Heart right ventricle (tissue), 16 donors: Measurements from ENCODE around the gene STK24. TPM values are rescaled to one million over a fixed set of nuclear protein-coding genes. Genes with fewer than 3 reads are reported as not detected.

ENCODE experiments used
- ATAC-seq, 8 donors: fragments of 200-7000 bp; cut with Tn5 transposase; one replicate each; pipeline ENCODE4 v1.9.1; 2020; ENCODE audit warnings: mild to moderate bottlenecking in 8 of 8, moderate library complexity in 8 of 8, moderate number of reproducible peaks in 1 of 8
- DNase-seq, 2 donors: peaks; one replicate each; pipeline ENCODE4 v3.0.0-alpha.2; 2020
- H3K27ac ChIP-seq, 10 donors: fragments of 200-600 bp; sonication (generic) in 2 of 10; one replicate each; pipeline versions ENCODE4 v1.5.0 to v1.8.0; 2020 to 2022; ENCODE audit warnings: mild to moderate bottlenecking in 3 of 10
- H3K27me3 ChIP-seq, 7 donors: fragments of 200-600 bp; one replicate each; pipeline ENCODE4 v1.8.0; 2021 to 2022; ENCODE audit warnings: mild to moderate bottlenecking in 2 of 7
- H3K36me3 ChIP-seq, 9 donors: fragments of 200-600 bp; sonication (generic) in 1 of 9; one replicate each; pipeline versions ENCODE4 v1.5.0 to v1.8.0; 2020 to 2022; ENCODE audit warnings: mild to moderate bottlenecking in 2 of 9
- H3K4me1 ChIP-seq, 9 donors: fragments of 200-600 bp; sonication (generic) in 1 of 9; one replicate each; pipeline versions ENCODE4 v1.5.0 to v1.8.0; 2020 to 2022; ENCODE audit warnings: mild to moderate bottlenecking in 4 of 9
- H3K4me3 ChIP-seq, 10 donors: fragments of 200-600 bp; sonication (generic) in 2 of 10; one replicate each; pipeline versions ENCODE4 v1.5.0 to v1.8.0; 2020 to 2022; ENCODE audit warnings: mild to moderate bottlenecking in 7 of 10, moderate library complexity in 2 of 10
- H3K9me3 ChIP-seq, 11 donors: fragments of 200-600 bp in 10 of 11; sonication (generic) in 2 of 11; one replicate each; pipeline versions ENCODE4 v1.5.0 to v1.8.0; 2013 to 2022; ENCODE audit warnings: mild to moderate bottlenecking in 2 of 11, control low read depth in 1 of 11, moderate library complexity in 1 of 11
- WGBS, 2 donors: extraction: QIAGEN DNeasy Blood & Tissue Kit; methylation state at CpG; one replicate each; pipeline ENCODE4 v1.1.7; 2013; ENCODE audit warnings: inconsistent platforms in 1 of 2; 5-methylcytosine and 5-hydroxymethylcytosine counted together
- intact Hi-C, 10 donors: fragments of 100-400 bp; cut with DNase I; formaldehyde crosslinking; loops; one replicate each; pipeline versions ENCODE4 v1.11.1 to v1.14.2; 2022
- polyA plus RNA-seq, 2 donors: library from polyadenylated mRNA; stranded (reverse); fragments of 200-250 nt; gene quantifications; one replicate each; pipeline ENCODE4 v1.2.3, GENCODE V29; 2013
- total RNA-seq, 10 donors: library from RNA; stranded (reverse); fragmentation: NEBNext Ultra II Directional in 3 of 10; extraction: Animal tissue kit (Norgen Biotek cat#: 25700) in 3 of 10; gene quantifications; one replicate each; pipeline versions ENCODE4 v1.2.1 to v1.2.4, GENCODE V29; 2021 to 2023
- TF ChIP-seq, protein P1 (sequence below), 9 donors: fragments of 200-600 bp; sonication (generic) in 2 of 9; IDR thresholded peaks; one replicate each; pipeline versions ENCODE4 v1.5.0 to v1.8.0; 2021 to 2022; ENCODE audit warnings: antibody characterized with exemption in 9 of 9, mild to moderate bottlenecking in 5 of 9, moderate library complexity in 1 of 9
- donor health status: Arrhythmogenic right ventricular cardiomyopathy.
- donor health status: ischemic (EF 13 %, LVEDD 7.1; RV severe dilation, severe dysfunction).
- donor health status: healthy with polysubstance abuse.
- donor health status: DM: no; HTN: yes; CAD: no.
- donor health status: DM: no; HTN: no; CAD: no.
- donor health status: ischemic (EF 25% LVEDD 6.9; RV normal size, moderate dysfunction).
- donor health status: ischemic (EF 25% LVEDD 5.7; RV mildly dilated, moderate dysfunction).
- donor health status: healthy.
- donor health status: DM: yes; HTN: yes; CAD: no.
- donor health status: Ischemic cardiomyopathy.
- donor health status: ischemic (EF 35%, LVEDD 5.7; RV mildly dilated, moderate dysfunction).
- donor health status: nonischemic (EF 11% LVEDD 7.7; RV severe dilation, severe dysfunction).
- donor health status: DM: yes; HTN: yes; CAD: no.
- donor health status: PGD.
- donor health status: ischemic (EF 29% LVEDD 5.4; RV normal size, mild dysfunction).
- donor health status: nonischemic (EF 23%, LVEDD 6.1; RV moderate dilation, normal function).

Gene STK24
- total and polyA plus RNA-seq, 12 donors, result 20.8 to 72.9 (median 61.5) TPM

DNA sequence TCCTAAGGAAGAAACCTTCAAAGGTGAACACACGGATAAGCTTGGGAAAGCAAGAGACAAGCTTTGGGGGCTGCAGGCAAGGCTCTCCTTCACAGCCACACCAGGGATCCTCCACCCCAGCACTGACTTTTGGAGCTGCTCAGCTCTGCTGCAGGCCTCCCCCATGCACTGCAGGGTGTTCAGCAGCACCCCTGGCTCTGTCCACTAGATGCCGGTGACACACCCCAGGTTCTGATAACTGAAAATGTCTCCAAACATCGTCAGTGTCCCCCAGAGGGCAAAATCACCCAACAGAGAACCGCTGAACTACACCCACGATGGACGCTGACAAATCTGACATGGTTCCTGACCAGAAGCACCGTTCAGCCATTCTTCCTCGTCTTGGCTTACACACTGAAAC lies 90.5 kb downstream of the STK24 start:
- ATAC-seq (no peak), DNase-seq (no peak)
- TF ChIP-seq, protein P1, sequence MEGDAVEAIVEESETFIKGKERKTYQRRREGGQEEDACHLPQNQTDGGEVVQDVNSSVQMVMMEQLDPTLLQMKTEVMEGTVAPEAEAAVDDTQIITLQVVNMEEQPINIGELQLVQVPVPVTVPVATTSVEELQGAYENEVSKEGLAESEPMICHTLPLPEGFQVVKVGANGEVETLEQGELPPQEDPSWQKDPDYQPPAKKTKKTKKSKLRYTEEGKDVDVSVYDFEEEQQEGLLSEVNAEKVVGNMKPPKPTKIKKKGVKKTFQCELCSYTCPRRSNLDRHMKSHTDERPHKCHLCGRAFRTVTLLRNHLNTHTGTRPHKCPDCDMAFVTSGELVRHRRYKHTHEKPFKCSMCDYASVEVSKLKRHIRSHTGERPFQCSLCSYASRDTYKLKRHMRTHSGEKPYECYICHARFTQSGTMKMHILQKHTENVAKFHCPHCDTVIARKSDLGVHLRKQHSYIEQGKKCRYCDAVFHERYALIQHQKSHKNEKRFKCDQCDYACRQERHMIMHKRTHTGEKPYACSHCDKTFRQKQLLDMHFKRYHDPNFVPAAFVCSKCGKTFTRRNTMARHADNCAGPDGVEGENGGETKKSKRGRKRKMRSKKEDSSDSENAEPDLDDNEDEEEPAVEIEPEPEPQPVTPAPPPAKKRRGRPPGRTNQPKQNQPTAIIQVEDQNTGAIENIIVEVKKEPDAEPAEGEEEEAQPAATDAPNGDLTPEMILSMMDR (IDR thresholded peaks at IDR 0.05), result no peak
- peak overlapping the region in 1 of 10 donors; percentile 35 for H3K27ac ChIP-seq
- intact Hi-C loops, result loop anchor here in 2 of 10 donors (10.0 kb wide), 1 partner anchor 88 kb away; the partner anchor contains the start of gene STK24 (in 2 of the 2)
- no peaks in the 10 kb centered on the region for H3K27me3 ChIP-seq
- no peak overlapping the region for H3K4me3 ChIP-seq
- no peaks in the 10 kb centered on the region for H3K9me3 ChIP-seq
- 77 to 83% methylated on average over 8 of the region's 8 CpGs for WGBS, 2 donors
- peaks cover 22 to 97% (median 91%) of the 10 kb centered on the region in 9 donors for H3K4me1 ChIP-seq
- H3K36me3 ChIP-seq, result peaks cover 0 to under 1% (median 0%) of the 10 kb centered on the region in 9 donors

GRCh38 chr13:98485561-98485960 lies 91.3 kb downstream of the STK24 start:
- peak overlapping the region in 6 of 10 donors; percentile 50 to 83 (median 72) for H3K27ac ChIP-seq
- intact Hi-C loops, result loop anchor here in 2 of 10 donors (10.0 kb wide), 1 partner anchor 89 kb away; the partner anchor contains the start of gene STK24 (in 2 of the 2)
- WGBS, 2 donors, result 94 to 96% methylated on average over 11 of the region's 11 CpGs

GRCh38 chr13:98484289-98485219 lies 92.4 kb downstream of the STK24 start:
- 36 to 42% methylated on average over 21 of the region's 21 CpGs for WGBS, 2 donors
- intact Hi-C loops, result loop anchor here in 3 of 10 donors (5.0 to 10.0 kb wide), 2 partner anchors 90 to 93 kb away; partner anchors contain the start of gene STK24 (in 3 of the 3)
- peak; percentile 37 to 72 for DNase-seq
- Histone ChIP-seq H3K4me3 (peak overlapping the region in 1 of 10 donors; percentile 13), H3K9me3 (no peaks in the 10 kb centered on the region), H3K36me3 (peaks cover 0 to 5% (median 0%) of the 10 kb centered on the region in 9 donors), H3K27ac (peak overlapping the region; percentile 4 to 83 (median 66)), H3K4me1 (peaks cover 28 to 99% (median 92%) of the 10 kb centered on the region in 9 donors), H3K27me3 (no peaks in the 10 kb centered on the region)
- peak; percentile 46 to 78 (median 65) for ATAC-seq
- TF ChIP-seq, protein P1 (IDR thresholded peaks at IDR 0.05), result no peak

More at GRCh38 chr13:98485561-98485960, 91.3 kb downstream of the STK24 start:
- TF ChIP-seq, protein P1 (IDR thresholded peaks at IDR 0.05), result no peak
- DNase-seq (no peak), ATAC-seq (no peak)
- H3K4me3 ChIP-seq, result no peak overlapping the region
- H3K36me3 ChIP-seq, result peaks cover 0 to 5% (median 0%) of the 10 kb centered on the region in 9 donors
- peaks cover 28 to 99% (median 93%) of the 10 kb centered on the region in 9 donors for H3K4me1 ChIP-seq
- no peaks in the 10 kb centered on the region for H3K9me3 ChIP-seq
- no peaks in the 10 kb centered on the region for H3K27me3 ChIP-seq

- no peak for DNase-seq
- Histone ChIP-seq H3K4me3 (peak overlapping the region in 2 of 10 donors; percentile 7 to 16), H3K36me3 (peaks cover 0 to 5% (median 0%) of the 10 kb centered on the region in 9 donors), H3K27me3 (no peaks in the 10 kb centered on the region), H3K9me3 (no peaks in the 10 kb centered on the region), H3K27ac (peak overlapping the region in 9 of 10 donors; percentile 53 to 83 (median 67)), H3K4me1 (peaks cover 28 to 99% (median 93%) of the 10 kb centered on the region in 9 donors)
- TF ChIP-seq, protein P1 (IDR thresholded peaks at IDR 0.05), result no peak
- ATAC-seq, result no peak
- intact Hi-C loops, result loop anchor here in 3 of 10 donors (5.0 to 10.0 kb wide), 2 partner anchors 91 to 94 kb away; partner anchors contain the start of gene STK24 (in 3 of the 3)
- 55 to 67% methylated on average over 14 of the region's 14 CpGs for WGBS, 2 donors
These were observed 93.2 kb downstream of the STK24 start for GRCh38 chr13:98483601-98484288.
